Measurements from ENCODE around the gene CREBBP. TPM values are rescaled to one million over a fixed set of nuclear protein-coding genes. Genes with fewer than 3 reads are reported as not detected.
"Not testable (repeated sequence)": the region's sequence is repeated elsewhere in the genome, so short reads cannot be mapped to it uniquely, and the experiment has no call there.

CREBBP gene
- 28.2 and 30.9 TPM in 2 replicates for total RNA-seq

- peak within 1 kb of the TSS; percentile 84 for H3K4me3 ChIP-seq (ENCODE audit: insufficient read depth, low read length)
- H3K79me2 ChIP-seq (ENCODE audit: insufficient read depth, low read length), result peaks cover 40% of the 10 kb centered on the region
- H3K27me3 ChIP-seq (ENCODE audit: insufficient read depth, low read length), result no peaks in the 10 kb centered on the region
- H3K4me1 ChIP-seq (ENCODE audit: insufficient read depth, low read length), result peaks cover 23% of the 10 kb centered on the region
- peaks cover 37% of the 10 kb centered on the region for H4K20me1 ChIP-seq (ENCODE audit: insufficient read depth, low read length)
- H3K36me3 ChIP-seq (ENCODE audit: insufficient read depth, low read length), result peaks cover 4% of the 10 kb centered on the region
- TF ChIP-seq CTCF (IDR thresholded peaks at IDR 0.05; ENCODE audit: extremely low read depth, low read depth, low read length), result no peak
- DNase-seq (ENCODE audit: insufficient read length, low spot score, missing footprints), result peak; percentile 98
- H3K27ac ChIP-seq (ENCODE audit: low read depth, low read length), result peak within 1 kb of the TSS; percentile 56
- peak within 1 kb of the TSS; percentile 96 for H3K4me2 ChIP-seq (ENCODE audit: insufficient read depth, low read length)
- peak within 1 kb of the TSS; percentile 89 for H2AFZ ChIP-seq (ENCODE audit: low read length)
- no peaks in the 10 kb centered on the region for H3K9me3 ChIP-seq (ENCODE audit: low read depth, low read length)
Measured at GRCh38 chr16:3880623-3881498, at the start of gene CREBBP. Gene CREBBP (minus strand): TSS chr16:3880713. CDS start chr16:3879916, 797 bp downstream.

- H3K79me2 ChIP-seq (ENCODE audit: insufficient read depth, low read length); H3K36me3 ChIP-seq (ENCODE audit: insufficient read depth, low read length); H3K4me1 ChIP-seq (ENCODE audit: insufficient read depth, low read length); H3K4me3 ChIP-seq (ENCODE audit: insufficient read depth, low read length); DNase-seq (ENCODE audit: insufficient read length, low spot score, missing footprints); H3K9me3 ChIP-seq (ENCODE audit: low read depth, low read length); H4K20me1 ChIP-seq (ENCODE audit: insufficient read depth, low read length); H2AFZ ChIP-seq (ENCODE audit: low read length); H3K27ac ChIP-seq (ENCODE audit: low read depth, low read length); H3K27me3 ChIP-seq (ENCODE audit: insufficient read depth, low read length); H3K4me2 ChIP-seq (ENCODE audit: insufficient read depth, low read length): not testable (repeated sequence)
Measured at GRCh38 chr16:3927147-3927546, 46.6 kb upstream of the CREBBP start.

GRCh38 chr16:3924763-3925162, 44.2 kb upstream of the CREBBP start:
- TF ChIP-seq CTCF (IDR thresholded peaks at IDR 0.05; ENCODE audit: extremely low read depth, low read depth, low read length), result no peak
- Histone ChIP-seq H2AFZ (ENCODE audit: low read length) (no peak overlapping the region), H4K20me1 (ENCODE audit: insufficient read depth, low read length) (no peaks in the 10 kb centered on the region), H3K79me2 (ENCODE audit: insufficient read depth, low read length) (no peaks in the 10 kb centered on the region), H3K9me3 (ENCODE audit: low read depth, low read length) (no peaks in the 10 kb centered on the region), H3K4me1 (ENCODE audit: insufficient read depth, low read length) (no peaks in the 10 kb centered on the region), H3K27ac (ENCODE audit: low read depth, low read length) (no peak overlapping the region), H3K27me3 (ENCODE audit: insufficient read depth, low read length) (peaks cover 3% of the 10 kb centered on the region), H3K4me3 (ENCODE audit: insufficient read depth, low read length) (no peak overlapping the region), H3K36me3 (ENCODE audit: insufficient read depth, low read length) (no peaks in the 10 kb centered on the region), H3K4me2 (ENCODE audit: insufficient read depth, low read length) (no peak overlapping the region)
- no peak for DNase-seq (ENCODE audit: insufficient read length, low spot score, missing footprints)

GRCh38 chr16:3922241-3922640, 41.7 kb upstream of the CREBBP start:
- H3K9me3 ChIP-seq (ENCODE audit: low read depth, low read length), result peaks cover 4% of the 10 kb centered on the region

More at GRCh38 chr16:3922241-3922640, 41.7 kb upstream of the CREBBP start:
- peaks cover 3% of the 10 kb centered on the region for H3K27me3 ChIP-seq (ENCODE audit: insufficient read depth, low read length)
- H3K4me3 ChIP-seq (ENCODE audit: insufficient read depth, low read length), result no peak overlapping the region
- no peak for TF ChIP-seq CTCF (IDR thresholded peaks at IDR 0.05; ENCODE audit: extremely low read depth, low read depth, low read length)
- no peaks in the 10 kb centered on the region for H3K79me2 ChIP-seq (ENCODE audit: insufficient read depth, low read length)
- no peaks in the 10 kb centered on the region for H3K4me1 ChIP-seq (ENCODE audit: insufficient read depth, low read length)
- H3K4me2 ChIP-seq (ENCODE audit: insufficient read depth, low read length), result no peak overlapping the region
- no peak overlapping the region for H2AFZ ChIP-seq (ENCODE audit: low read length)
- no peak overlapping the region for H3K27ac ChIP-seq (ENCODE audit: low read depth, low read length)
- no peak for DNase-seq (ENCODE audit: insufficient read length, low spot score, missing footprints)
- H4K20me1 ChIP-seq (ENCODE audit: insufficient read depth, low read length), result no peaks in the 10 kb centered on the region
- H3K36me3 ChIP-seq (ENCODE audit: insufficient read depth, low read length), result no peaks in the 10 kb centered on the region

Measured in osteoblast (primary cell).